Mucosa of gallbladder (tissue), 1 donor: ENCODE results near the gene RIMS3. TPM values are rescaled to one million over a fixed set of nuclear protein-coding genes. Genes with fewer than 3 reads are reported as not detected.

Source experiments
- DNase-seq: peaks from one replicate; pipeline ENCODE4 v3.0.0-alpha.2; 2020; ENCODE audit warnings: low spot score
- total RNA-seq: library from RNA; stranded (reverse); gene quantifications from one replicate; pipeline ENCODE4 v1.2.1, GENCODE V29; 2021
- donor health status: DM: no; HTN: no; CAD: no.

Gene RIMS3
- total RNA-seq, 1 donor from 2014 or later, result 4.2 TPM

DNA sequence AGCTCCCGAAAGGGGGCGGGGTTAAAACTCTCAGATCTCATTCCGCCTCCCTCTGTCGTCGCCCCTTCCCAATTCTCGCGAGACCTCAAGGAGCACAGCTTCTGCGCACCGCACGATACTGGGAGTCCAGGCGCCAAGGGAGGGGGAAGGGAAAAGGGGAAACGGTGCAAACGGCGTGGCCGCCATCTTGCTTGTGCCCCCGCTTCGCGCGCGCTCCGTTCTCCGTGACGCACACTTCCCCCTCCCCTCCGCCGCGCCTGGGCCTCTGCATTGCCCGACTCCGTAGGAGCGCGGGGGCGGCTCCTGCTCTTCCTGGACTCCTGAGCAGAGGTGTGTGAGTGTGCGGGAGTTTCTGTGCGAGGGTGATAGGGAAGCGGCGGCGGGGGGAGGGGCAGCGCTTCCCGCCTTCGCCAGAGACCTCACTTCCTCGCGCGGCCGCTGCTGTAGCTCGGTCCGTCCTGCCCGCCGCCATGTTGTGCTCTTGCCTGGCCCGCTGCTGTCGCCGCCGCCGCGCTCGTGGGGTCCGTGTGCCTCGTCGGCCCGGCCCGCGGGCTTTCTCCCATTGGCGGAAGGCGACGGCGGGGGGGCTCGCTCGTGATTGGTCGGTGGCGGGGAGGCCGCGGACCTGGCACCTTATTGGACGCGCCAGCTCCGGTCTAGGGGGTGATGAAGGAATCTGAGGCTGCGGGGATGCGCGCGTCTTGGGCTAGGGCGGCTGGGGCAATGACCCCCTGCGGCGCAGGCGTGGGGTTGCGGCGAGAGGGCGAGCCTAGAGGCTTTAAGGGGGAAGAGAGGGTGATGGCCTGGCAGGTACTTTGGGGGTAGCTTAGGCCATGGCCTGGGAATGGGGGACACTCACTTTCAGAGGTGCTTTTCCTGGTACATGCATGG lies 26.3 kb upstream of the RIMS3 start, which contains the start of gene NFYC:
Gene NFYC, plus strand, starts transcription at position 167 of the 891 bp plus-strand sequence. CDS start 47,140 bp downstream, outside the sequence.
- DNase-seq, result peak; percentile 98

DNA sequence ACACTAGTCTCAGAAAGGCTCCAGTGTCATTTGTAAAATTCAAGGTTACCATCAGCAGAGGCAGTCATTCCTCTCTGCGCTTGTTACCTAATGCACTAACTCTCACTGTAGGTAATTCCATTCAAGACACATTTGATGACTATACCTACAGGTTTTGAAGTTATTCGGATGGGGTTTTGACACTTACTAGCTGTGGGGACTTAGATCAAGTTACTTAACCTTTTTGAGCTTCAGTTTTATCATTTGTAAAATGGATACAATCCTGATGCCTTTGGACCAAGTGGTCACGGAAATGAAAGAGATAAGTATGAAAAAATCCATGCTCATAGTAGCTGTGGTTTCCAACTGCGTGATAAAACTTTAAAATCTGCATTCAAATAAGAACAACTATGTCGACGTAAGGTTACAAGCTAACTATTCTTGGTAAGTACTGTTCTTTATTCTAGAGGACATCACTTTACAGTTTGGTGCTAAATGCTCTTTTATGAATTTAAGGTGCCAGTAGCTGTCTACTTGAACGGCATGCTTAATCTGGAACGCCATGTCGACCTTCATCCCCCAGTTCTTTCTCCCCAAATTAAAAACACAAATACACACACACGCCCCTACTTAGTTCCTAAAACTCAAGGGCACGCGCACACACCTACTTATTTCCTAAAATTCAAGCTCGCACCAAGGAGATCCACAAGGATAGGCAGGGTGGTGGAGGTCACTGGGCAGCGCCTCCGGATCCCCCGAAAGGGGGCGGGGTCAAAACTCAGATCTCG lies 25.5 kb upstream of the RIMS3 start:
- DNase-seq, result no peak

DNA sequence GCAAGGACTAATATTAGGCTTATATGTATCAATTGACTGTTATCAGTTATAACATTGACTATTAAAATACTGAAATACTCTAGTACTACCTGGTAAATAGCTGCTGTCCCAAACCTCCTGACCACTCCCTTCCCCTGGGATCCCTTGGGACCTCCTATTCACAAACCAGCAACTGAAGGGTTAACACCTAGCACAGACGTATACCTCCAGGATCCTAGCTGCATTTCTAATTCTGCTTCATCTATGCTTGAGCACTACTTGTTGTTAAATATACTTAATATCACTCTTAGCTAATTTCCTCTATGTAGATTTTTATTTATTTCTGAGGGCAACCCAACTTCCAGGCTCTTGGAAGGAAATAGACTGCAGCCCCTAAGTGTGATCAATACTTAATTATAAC lies 24.3 kb upstream of the RIMS3 start:
- DNase-seq, result no peak

DNA sequence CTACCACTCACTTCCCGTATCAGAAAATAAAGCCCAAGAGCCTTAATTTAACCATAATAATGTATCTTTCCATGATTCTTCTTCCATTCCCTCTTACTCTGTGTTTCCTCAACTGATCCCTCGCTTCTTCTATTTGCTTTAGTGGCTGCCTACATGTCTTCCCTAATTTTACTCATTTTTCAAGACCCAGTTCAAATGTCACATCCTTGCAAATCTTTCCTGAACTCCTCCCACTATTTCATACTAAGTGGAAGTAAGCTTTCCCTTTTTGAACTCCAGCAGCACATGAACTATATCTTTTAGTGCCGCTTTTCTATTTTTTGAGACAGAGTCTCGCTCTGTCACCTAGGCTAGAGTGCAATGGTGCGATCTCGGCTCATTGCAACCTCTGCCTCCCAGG lies 22.2 kb upstream of the RIMS3 start:
- DNase-seq, result no peak

- DNase-seq, result no peak
Measured at GRCh38 chr1:40687059-40687458, 21.6 kb upstream of the RIMS3 start.

- DNase-seq, result no peak
Measured at GRCh38 chr1:40684669-40685068, 19.2 kb upstream of the RIMS3 start.

DNA sequence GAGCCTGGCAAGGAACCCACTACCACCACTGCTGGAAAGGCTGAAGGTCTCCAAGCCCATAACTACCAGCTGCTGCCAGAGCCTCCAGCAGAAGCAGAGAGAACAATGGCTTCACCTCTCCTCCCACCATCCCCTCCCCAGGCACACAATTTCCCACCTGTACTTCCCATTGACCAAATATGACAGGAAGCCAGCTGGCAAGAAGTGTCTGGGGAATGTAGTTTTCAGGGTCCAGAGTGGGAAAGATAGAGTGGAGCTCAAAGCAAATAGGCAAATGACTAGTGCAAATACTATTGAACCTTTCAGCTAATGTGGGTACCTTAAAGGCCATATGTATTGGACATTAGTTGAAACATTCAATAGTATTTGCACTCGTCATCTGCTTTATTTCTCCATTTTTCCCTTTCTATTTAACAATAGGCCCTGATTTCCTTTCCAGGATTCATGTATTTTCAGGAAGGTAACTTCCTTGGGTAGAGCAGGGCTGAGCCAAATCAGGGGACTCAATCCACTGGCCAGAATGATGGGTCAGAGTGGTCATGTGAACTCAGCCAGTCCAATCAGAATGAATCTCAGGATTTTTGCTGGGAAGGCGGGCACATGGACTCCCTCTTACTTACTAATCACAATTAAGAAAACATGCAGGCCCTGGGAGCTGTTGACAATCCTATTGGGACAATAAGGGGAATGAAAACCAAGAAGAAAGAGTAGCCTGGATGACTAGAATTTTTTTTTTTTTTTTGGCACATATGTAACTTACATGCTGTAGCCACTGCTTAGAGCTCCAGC lies 13.9 kb upstream of the RIMS3 start:
- no peak for DNase-seq

- no peak for DNase-seq
Measured at GRCh38 chr1:40676501-40676900, 11.0 kb upstream of the RIMS3 start.

- DNase-seq, result no peak
Measured at GRCh38 chr1:40673452-40673851, 8.0 kb upstream of the RIMS3 start.

GRCh38 chr1:40668769-40669525 lies 3.5 kb upstream of the RIMS3 start:
- peak; percentile 83 for DNase-seq

DNA sequence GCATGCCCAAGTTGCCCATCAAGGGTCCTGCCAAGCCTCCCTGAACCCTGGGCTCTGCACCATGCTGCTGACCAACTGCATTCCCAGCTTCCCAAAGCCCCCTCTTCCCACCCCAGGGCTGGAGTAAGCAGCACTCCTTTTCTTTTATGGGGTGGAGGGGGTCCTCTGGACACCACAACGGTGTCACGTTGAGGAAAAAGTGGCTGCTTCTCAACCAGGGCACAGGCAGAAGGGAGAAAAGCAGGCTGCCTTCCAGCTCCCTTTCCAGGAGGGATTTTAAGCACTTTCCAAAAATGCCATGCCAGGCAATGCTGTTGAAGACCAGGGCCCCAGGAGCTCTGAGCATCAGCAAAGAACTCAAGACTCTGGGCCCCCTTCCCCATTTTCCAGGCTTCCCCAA lies 691 bp downstream of the RIMS3 start:
- DNase-seq, result no peak

DNA sequence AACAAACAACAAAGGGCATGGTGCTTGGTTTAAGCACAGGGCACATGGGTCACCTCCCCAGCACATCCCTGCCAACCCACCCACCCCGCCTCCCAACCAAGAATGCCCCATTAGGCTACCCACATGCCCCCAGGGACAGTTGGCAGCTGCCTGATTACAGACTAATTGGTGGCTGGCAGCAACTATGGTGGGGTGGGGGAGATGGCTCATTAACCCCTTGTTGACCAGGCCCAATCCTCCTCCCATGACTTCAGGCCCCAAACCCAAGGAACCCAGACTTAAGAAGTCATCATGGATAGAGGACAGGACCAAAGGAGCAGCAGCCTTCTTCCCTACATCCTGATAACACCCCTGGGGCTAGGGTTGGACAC lies 1.3 kb downstream of the RIMS3 start:
- no peak for DNase-seq

- no peak for DNase-seq
Measured at GRCh38 chr1:40663324-40664166, 1.9 kb downstream of the RIMS3 start.

DNA sequence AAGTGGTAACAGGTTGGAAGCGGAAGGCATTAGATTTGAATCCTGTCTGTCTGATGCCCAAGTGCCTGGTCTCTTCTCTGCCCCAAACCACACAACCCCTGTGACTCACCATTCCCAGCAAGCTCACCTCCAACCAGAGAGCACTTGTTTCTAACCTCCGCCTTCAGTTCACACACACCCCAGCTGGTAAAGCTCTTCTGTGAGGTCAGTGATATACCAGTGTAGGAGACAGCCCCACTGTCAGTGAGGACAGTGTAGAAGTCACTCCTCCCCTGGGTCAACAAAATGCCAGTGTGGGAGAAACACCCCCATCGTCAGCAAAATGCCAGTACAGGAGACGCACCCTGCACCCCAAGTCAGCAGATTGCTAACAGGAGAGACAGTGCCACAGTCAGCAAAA lies 2.6 kb downstream of the RIMS3 start:
- DNase-seq, result no peak

DNA sequence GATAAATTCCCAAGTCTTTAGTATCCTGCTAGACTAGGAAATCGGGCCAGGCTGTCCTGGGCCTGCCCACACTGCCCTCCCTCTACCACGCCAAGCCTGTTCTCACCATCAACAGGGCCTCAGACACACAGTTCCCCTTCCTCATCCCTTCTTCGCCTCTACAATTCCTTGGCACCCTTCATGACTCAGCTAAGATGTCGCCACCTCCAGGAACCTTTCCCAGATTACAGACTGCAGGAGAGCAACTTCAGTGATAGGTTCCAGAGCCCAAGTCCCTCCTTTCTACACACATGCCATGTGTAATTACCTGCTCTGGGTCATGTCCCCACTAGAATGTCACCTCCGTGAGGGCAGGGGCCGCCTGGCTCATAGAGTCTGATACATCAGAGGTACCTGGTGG lies 3.3 kb downstream of the RIMS3 start:
- no peak for DNase-seq

- DNase-seq, result no peak
Measured at GRCh38 chr1:40661678-40662077, 3.8 kb downstream of the RIMS3 start.

DNA sequence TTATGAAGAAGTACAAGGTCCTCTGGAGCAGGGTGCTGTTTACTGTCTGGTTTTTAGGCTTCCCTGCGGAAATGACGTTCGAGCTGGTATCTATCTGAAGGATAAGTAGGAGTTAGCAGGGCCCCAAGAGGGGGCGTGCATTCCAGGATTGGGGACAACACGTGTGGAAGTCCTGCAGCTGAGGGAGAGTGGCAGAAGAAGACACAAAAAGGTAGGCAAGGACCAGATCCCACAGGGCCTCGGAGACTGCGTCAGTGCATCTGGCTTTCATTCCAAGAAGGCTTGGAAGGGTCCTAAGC lies 5.9 kb downstream of the RIMS3 start:
- DNase-seq, result no peak

- no peak for DNase-seq
Measured at GRCh38 chr1:40658751-40659648, 6.5 kb downstream of the RIMS3 start.

- no peak for DNase-seq
Measured at GRCh38 chr1:40657046-40657445, 8.4 kb downstream of the RIMS3 start.
